ENCODE data around the gene MX2. TPM values are rescaled to one million over a fixed set of nuclear protein-coding genes. Genes with fewer than 3 reads are reported as not detected.

The MX2 gene
- total and polyA plus RNA-seq, 2 experiments from 2014 or later: 5.4 to 9.2 TPM

DNA sequence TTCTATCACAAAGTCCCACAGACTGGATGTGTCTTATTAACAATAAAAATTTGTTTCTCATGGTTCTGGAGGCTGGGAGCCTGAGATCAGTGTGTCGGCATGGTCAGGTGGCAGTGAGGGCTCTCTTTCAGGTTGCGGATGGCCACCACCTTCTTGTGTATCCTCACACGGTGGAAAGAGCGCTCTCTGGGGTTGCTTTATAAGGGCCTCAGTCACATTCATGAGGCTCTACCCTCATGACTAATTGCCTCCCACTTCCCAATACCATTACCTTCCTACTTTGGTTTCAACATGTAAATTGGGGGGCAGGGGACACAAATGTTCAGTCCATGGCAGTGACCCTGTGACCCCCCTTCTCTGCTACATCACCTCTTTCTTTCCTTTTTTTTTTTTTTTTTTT lies 43.5 kb downstream of the MX2 start:
- Histone ChIP-seq H3K4me2 (no peak overlapping the region), H3K36me3 (ENCODE audit: insufficient read depth) (no peaks in the 10 kb centered on the region; the same call in 1 of the 2 replicates), H4K20me1 (replicated peaks; ENCODE audit: insufficient read depth) (no peaks in the 10 kb centered on the region), H3K9me2 (ENCODE audit: insufficient read depth) (no peaks in the 10 kb centered on the region), H3K79me2 (replicated peaks; ENCODE audit: insufficient read depth) (no peaks in the 10 kb centered on the region), H3K27me3 (ENCODE audit: insufficient read depth) (no peaks in the 10 kb centered on the region), H3K4me3 (no peak overlapping the region), H3F3A (replicated peaks; ENCODE audit: low read depth) (no peaks in the 10 kb centered on the region), H3K27ac (ENCODE audit: low read depth) (no peak overlapping the region), H3K4me1 (ENCODE audit: insufficient read depth) (no peaks in the 10 kb centered on the region), H2AFZ (no peak overlapping the region)
- H3K4me3 Mint-ChIP-seq: no peak overlapping the region
- peaks cover 6% of the 10 kb centered on the region for H3K27me3 Mint-ChIP-seq (ENCODE audit: insufficient read depth, low read depth, poor library complexity)
- no peak for ATAC-seq
- H3K27ac Mint-ChIP-seq: no peak overlapping the region
- no peaks in the 10 kb centered on the region; the same call in 1 of the 3 replicates for H3K36me3 Mint-ChIP-seq (ENCODE audit: low read depth)
- peaks cover 6% of the 10 kb centered on the region for H3K9me3 Mint-ChIP-seq
- DNase-seq (ENCODE audit: low spot score): no peak
- TF ChIP-seq EZH2 (IDR thresholded peaks at IDR 0.05; ENCODE audit: low read depth, unreplicated experiment) (no peak), NANOG (IDR thresholded peaks at IDR 0.05; ENCODE audit: borderline replicate concordance) (no peak), ZNF114 (CRISPR knock-in tag; IDR thresholded peaks at IDR 0.05) (no peak), POLR2AphosphoS5 (IDR thresholded peaks at IDR 0.05; ENCODE audit: low read depth) (no peak), ZNF331 (CRISPR knock-in tag; IDR thresholded peaks at IDR 0.05; ENCODE audit: low read depth) (no peak), EZH2phosphoT487 (IDR thresholded peaks at IDR 0.05; ENCODE audit: unreplicated experiment) (no peak), CREB1 (CRISPR knock-in tag; IDR thresholded peaks at IDR 0.05; ENCODE audit: low read depth) (no peak), STAT1 (IDR thresholded peaks at IDR 0.05; ENCODE audit: unreplicated experiment) (no peak)
- H3K4me1 Mint-ChIP-seq: no peaks in the 10 kb centered on the region

DNA sequence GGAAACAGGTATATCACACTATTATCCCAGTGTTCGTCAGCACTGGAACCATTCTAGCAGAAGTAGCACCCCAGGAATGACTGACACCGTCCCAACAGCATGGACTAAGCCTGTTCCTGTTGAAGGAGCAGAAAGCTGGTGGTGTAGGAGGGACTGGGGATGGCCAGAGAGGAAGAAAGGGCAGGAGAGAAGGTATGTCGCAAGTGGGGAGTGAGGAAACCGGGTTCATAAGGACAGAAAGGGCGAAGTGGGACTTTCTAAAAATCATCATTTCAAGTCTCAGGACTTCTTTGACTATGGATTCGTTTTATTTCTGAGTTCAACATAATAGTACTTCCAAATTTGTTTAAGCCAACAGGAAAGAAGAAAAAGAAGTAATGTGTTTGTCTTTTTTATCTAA lies 44.5 kb downstream of the MX2 start:
- no peak overlapping the region for H3K27ac Mint-ChIP-seq
- Histone ChIP-seq H3K4me3 (no peak overlapping the region), H3K27me3 (ENCODE audit: insufficient read depth) (no peaks in the 10 kb centered on the region), H3K9me2 (ENCODE audit: insufficient read depth) (peaks cover 5% of the 10 kb centered on the region; the same call in 1 of the 2 replicates), H3K79me2 (replicated peaks; ENCODE audit: insufficient read depth) (no peaks in the 10 kb centered on the region), H4K20me1 (replicated peaks; ENCODE audit: insufficient read depth) (no peaks in the 10 kb centered on the region), H3K4me1 (ENCODE audit: insufficient read depth) (no peaks in the 10 kb centered on the region), H3K27ac (ENCODE audit: low read depth) (no peak overlapping the region), H2AFZ (no peak overlapping the region), H3F3A (replicated peaks; ENCODE audit: low read depth) (no peaks in the 10 kb centered on the region), H3K36me3 (ENCODE audit: insufficient read depth) (no peaks in the 10 kb centered on the region; the same call in 1 of the 2 replicates), H3K4me2 (no peak overlapping the region)
- peaks cover 10% of the 10 kb centered on the region for H3K27me3 Mint-ChIP-seq (ENCODE audit: insufficient read depth, low read depth, poor library complexity)
- ATAC-seq: no peak
- peaks cover 16% of the 10 kb centered on the region for H3K9me3 Mint-ChIP-seq
- H3K36me3 Mint-ChIP-seq (ENCODE audit: low read depth): peaks cover 5% of the 10 kb centered on the region; the same call in 2 of the 3 replicates
- H3K4me1 Mint-ChIP-seq: no peaks in the 10 kb centered on the region; the same call in 1 of the 3 replicates
- DNase-seq (ENCODE audit: low spot score): no peak
- H3K4me3 Mint-ChIP-seq: no peak overlapping the region
- no peak for TF ChIP-seq EZH2 (IDR thresholded peaks at IDR 0.05; ENCODE audit: low read depth, unreplicated experiment)
- TF ChIP-seq, protein P1, sequence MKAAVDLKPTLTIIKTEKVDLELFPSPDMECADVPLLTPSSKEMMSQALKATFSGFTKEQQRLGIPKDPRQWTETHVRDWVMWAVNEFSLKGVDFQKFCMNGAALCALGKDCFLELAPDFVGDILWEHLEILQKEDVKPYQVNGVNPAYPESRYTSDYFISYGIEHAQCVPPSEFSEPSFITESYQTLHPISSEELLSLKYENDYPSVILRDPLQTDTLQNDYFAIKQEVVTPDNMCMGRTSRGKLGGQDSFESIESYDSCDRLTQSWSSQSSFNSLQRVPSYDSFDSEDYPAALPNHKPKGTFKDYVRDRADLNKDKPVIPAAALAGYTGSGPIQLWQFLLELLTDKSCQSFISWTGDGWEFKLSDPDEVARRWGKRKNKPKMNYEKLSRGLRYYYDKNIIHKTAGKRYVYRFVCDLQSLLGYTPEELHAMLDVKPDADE (IDR thresholded peaks at IDR 0.05): no peak
- no peak for TF ChIP-seq ZNF114 (CRISPR knock-in tag; IDR thresholded peaks at IDR 0.05)
- no peak for TF ChIP-seq STAT1 (IDR thresholded peaks at IDR 0.05; ENCODE audit: unreplicated experiment)
- no peak for TF ChIP-seq EZH2phosphoT487 (IDR thresholded peaks at IDR 0.05; ENCODE audit: unreplicated experiment)
- no peak for TF ChIP-seq POLR2AphosphoS5 (IDR thresholded peaks at IDR 0.05; ENCODE audit: low read depth)
- TF ChIP-seq, protein P2, sequence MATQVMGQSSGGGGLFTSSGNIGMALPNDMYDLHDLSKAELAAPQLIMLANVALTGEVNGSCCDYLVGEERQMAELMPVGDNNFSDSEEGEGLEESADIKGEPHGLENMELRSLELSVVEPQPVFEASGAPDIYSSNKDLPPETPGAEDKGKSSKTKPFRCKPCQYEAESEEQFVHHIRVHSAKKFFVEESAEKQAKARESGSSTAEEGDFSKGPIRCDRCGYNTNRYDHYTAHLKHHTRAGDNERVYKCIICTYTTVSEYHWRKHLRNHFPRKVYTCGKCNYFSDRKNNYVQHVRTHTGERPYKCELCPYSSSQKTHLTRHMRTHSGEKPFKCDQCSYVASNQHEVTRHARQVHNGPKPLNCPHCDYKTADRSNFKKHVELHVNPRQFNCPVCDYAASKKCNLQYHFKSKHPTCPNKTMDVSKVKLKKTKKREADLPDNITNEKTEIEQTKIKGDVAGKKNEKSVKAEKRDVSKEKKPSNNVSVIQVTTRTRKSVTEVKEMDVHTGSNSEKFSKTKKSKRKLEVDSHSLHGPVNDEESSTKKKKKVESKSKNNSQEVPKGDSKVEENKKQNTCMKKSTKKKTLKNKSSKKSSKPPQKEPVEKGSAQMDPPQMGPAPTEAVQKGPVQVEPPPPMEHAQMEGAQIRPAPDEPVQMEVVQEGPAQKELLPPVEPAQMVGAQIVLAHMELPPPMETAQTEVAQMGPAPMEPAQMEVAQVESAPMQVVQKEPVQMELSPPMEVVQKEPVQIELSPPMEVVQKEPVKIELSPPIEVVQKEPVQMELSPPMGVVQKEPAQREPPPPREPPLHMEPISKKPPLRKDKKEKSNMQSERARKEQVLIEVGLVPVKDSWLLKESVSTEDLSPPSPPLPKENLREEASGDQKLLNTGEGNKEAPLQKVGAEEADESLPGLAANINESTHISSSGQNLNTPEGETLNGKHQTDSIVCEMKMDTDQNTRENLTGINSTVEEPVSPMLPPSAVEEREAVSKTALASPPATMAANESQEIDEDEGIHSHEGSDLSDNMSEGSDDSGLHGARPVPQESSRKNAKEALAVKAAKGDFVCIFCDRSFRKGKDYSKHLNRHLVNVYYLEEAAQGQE (IDR thresholded peaks at IDR 0.05; ENCODE audit: unreplicated experiment): no peak
- TF ChIP-seq NANOG (IDR thresholded peaks at IDR 0.05; ENCODE audit: borderline replicate concordance): no peak
- no peak for TF ChIP-seq CREB1 (CRISPR knock-in tag; IDR thresholded peaks at IDR 0.05; ENCODE audit: low read depth)
- TF ChIP-seq ZNF331 (CRISPR knock-in tag; IDR thresholded peaks at IDR 0.05; ENCODE audit: low read depth): no peak
